Fibroblast of mammary gland (primary cell): ENCODE results near the gene AGPS.

Source experiments
- DNase-seq: peaks from one replicate; pipeline ENCODE4 v3.0.0-alpha.2; 2010; ENCODE audit warnings: low read depth
- H3K4me3 ChIP-seq: 2 replicates; pipeline ENCODE4 v1.5.1; 2011; ENCODE audit warnings: low read depth, mild to moderate bottlenecking, low read length, moderate library complexity; ENCODE audit not compliant: control insufficient read depth
- TF ChIP-seq, protein P1 (sequence below): conservative IDR thresholded peaks from 2 replicates; pipeline ENCODE4 v1.5.1; 2011; ENCODE audit warnings: low read depth, low read length, inconsistent platforms; ENCODE audit not compliant: control insufficient read depth, insufficient read depth

AGPS gene

DNA sequence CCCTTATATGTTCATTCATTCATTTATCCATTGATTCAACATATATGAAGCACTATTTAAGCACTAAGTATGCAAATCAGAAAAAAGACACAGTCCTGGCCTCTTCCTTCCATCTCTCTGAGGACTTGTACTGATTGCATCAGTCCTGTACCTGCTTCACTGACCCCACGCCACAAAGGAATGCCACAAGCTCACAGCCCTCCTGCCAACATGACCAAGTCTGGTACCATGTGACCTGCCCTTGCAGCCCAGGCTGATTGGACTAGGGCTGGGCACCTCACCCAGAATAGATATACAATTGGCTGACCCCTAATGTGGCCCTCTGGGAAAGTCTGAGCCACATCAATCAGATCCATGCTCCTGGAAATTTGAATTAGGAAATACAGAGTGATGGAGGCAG, 196.6 kb downstream of the AGPS start:
- no peak for DNase-seq
- no peak overlapping the region for H3K4me3 ChIP-seq
- TF ChIP-seq, protein P1, sequence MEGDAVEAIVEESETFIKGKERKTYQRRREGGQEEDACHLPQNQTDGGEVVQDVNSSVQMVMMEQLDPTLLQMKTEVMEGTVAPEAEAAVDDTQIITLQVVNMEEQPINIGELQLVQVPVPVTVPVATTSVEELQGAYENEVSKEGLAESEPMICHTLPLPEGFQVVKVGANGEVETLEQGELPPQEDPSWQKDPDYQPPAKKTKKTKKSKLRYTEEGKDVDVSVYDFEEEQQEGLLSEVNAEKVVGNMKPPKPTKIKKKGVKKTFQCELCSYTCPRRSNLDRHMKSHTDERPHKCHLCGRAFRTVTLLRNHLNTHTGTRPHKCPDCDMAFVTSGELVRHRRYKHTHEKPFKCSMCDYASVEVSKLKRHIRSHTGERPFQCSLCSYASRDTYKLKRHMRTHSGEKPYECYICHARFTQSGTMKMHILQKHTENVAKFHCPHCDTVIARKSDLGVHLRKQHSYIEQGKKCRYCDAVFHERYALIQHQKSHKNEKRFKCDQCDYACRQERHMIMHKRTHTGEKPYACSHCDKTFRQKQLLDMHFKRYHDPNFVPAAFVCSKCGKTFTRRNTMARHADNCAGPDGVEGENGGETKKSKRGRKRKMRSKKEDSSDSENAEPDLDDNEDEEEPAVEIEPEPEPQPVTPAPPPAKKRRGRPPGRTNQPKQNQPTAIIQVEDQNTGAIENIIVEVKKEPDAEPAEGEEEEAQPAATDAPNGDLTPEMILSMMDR = no peak

DNA sequence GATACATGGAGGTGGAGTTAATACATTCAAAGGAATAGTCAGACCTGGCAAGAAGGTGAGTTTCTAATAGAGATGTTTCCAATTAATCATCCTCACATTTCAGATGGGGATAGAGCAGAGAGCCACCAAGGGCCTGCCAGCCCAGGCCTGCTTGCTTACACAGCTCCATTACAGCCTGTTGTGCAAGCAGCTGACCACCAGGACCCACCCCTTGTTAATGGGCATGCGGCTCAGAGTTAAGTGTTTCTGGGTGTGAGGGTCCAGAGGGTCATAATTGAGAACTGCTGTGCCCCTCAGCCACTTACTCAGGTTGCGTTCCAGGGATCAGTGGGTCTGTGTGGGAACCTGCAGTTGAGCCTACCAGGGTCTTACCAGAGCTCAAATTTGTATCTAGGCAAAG, 199.8 kb downstream of the AGPS start:
- TF ChIP-seq, protein P1 = no peak
- no peak for DNase-seq
- no peak overlapping the region for H3K4me3 ChIP-seq

DNA sequence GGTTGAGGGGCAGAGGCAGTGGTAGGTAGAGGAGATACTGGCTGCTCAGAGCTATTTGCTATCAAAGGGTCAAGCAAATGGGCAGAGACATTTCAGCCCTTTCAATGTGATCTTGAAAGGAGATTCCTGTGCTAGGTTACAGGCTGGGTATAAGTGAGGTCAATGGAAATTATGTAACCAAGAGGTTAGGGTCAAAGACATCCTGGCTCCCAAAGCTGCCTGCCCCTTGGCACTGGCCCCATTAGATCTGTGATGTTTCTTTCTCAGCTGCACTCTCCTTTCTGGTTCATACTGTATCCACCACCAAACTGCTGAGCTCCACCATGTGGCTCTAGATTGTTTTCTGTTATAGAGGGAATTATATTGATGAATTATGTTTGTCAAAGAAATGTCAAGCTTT, 200.4 kb downstream of the AGPS start:
- no peak overlapping the region for H3K4me3 ChIP-seq
- DNase-seq = no peak
- TF ChIP-seq, protein P1 = no peak

DNA sequence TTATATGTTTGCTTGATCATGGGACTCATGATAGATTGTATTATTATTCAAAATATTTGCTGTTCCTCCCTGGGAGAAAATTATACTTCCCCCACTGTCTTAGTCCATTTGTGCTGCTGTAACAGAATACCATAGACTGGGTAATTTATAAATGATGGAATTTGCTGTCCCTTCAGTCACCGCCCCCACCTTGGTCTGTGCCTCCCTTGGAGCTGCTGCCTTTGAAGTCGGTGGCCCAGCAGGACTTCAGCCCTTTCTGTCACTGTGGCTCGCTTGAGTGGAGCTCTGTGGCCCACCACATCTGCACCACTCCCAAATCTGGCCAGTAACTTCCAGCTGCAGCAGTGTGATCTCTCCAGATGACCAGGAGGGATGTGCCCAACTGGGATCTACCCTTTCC, 200.8 kb downstream of the AGPS start:
- H3K4me3 ChIP-seq = no peak overlapping the region
- TF ChIP-seq, protein P1 = no peak
- no peak for DNase-seq
